Erythroblast (primary cell): ENCODE results near the gene GPR89A.

ENCODE experiments used
- GATA1 ChIP-seq: IDR thresholded peaks from 2 replicates; pipeline ENCODE4 v1.6.1; 2011; ENCODE audit warnings: low read depth, mild to moderate bottlenecking, control low read depth, low read length, moderate library complexity
- POLR2A ChIP-seq: IDR thresholded peaks from 2 replicates; pipeline ENCODE4 v1.6.1; 2011; ENCODE audit warnings: mild to moderate bottlenecking, low read length

- no peak for TF ChIP-seq POLR2A
- TF ChIP-seq GATA1, result no peak
Measured at GRCh38 chr1:145716641-145717345, 109.0 kb downstream of the GPR89A start.
